ENCODE data around the gene HEXA.

DNA sequence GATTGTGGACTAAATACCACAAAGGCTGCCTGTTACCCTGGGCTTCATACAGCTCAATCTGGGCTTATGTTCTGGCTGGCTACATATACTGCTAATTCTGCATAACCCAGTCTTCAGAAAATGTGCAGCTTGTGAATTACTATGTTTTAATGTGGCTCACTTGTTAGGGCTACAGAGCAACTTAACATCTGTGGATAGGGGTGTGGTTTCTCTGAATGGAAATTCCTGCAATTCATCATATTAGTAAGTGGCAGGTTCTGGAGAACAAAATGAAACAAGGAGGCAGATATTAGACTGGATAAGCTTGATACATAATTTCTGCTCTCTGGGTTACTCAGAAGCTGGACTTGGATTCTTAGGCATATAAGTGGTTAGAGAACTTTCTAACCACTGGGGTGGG lies 29.0 kb upstream of the HEXA start:
- TF ChIP-seq, protein P1, sequence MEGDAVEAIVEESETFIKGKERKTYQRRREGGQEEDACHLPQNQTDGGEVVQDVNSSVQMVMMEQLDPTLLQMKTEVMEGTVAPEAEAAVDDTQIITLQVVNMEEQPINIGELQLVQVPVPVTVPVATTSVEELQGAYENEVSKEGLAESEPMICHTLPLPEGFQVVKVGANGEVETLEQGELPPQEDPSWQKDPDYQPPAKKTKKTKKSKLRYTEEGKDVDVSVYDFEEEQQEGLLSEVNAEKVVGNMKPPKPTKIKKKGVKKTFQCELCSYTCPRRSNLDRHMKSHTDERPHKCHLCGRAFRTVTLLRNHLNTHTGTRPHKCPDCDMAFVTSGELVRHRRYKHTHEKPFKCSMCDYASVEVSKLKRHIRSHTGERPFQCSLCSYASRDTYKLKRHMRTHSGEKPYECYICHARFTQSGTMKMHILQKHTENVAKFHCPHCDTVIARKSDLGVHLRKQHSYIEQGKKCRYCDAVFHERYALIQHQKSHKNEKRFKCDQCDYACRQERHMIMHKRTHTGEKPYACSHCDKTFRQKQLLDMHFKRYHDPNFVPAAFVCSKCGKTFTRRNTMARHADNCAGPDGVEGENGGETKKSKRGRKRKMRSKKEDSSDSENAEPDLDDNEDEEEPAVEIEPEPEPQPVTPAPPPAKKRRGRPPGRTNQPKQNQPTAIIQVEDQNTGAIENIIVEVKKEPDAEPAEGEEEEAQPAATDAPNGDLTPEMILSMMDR (IDR thresholded peaks at IDR 0.05), result no peak
- no peak for TF ChIP-seq EZH2 (IDR thresholded peaks at IDR 0.05; ENCODE audit: borderline replicate concordance, insufficient read depth, low read depth, low read length, poor library complexity, severe bottlenecking)
